ENCODE results near the gene FGF1.

The FGF1 gene

DNA sequence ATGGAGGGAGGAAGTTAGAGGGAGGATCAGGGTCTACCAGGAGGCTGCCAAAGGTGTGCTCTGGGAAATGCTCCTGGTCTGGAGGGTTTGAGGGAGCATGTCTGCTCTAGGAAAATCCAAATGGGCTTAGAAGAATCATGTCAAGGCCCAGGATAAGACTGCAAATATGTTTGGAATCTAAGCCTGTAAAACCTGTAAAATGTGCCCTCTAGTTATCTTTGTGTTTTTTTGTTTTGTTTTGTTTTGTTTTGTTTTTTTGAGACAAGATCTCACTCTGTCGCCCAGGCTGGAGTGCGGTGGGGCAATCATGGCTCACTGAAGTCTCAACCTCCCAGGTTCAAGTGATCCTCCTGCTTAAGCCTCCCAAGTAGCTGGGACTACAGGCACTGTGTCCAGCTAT, 135.4 kb downstream of the FGF1 start:
- H3K27ac ChIP-seq: no peak overlapping the region
- peaks cover 31 to 50% (median 40%) of the 10 kb centered on the region in 10 experiments for H3K4me1 ChIP-seq
- peaks cover 19 to 34% (median 25%) of the 10 kb centered on the region in 11 experiments for H3K27me3 ChIP-seq
- H3K36me3 ChIP-seq: no peaks in the 10 kb centered on the region
- no peaks in the 10 kb centered on the region for H4K20me1 ChIP-seq
- no peak for TF ChIP-seq Cebpa-rat (IDR thresholded peaks at IDR 0.05)
- no peak overlapping the region for H3K4me3 ChIP-seq
- H3K9ac ChIP-seq: no peak overlapping the region
- H3K4me2 ChIP-seq: peak overlapping the region in 1 of 11 experiments; percentile 85; a peak in 1 of 22 replicates
- H3K9me3 ChIP-seq (replicated peaks in 1 of 11): no peaks in the 10 kb centered on the region

DNA sequence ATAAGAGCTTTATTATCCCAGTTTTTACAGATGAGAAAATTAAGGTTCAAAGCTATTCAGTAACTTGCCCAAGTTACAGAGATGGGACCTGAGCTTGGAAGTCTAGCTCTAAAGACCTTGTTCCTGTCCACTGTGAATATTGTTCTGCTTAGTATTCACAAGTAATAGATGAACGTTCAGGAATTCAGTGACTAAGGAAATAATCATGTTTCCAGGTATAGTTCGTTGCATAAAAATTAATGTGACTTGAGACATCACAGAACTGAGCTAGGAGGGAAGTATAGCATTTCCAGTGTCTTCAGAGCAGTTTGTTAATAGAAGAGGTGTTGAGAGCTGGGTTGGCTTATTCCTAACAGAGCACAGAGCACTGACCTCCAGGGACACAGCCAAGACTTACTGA, 136.1 kb downstream of the FGF1 start:
- H3K4me2 ChIP-seq: no peak overlapping the region
- no peak overlapping the region for H3K4me3 ChIP-seq
- H3K9ac ChIP-seq: no peak overlapping the region
- H3K27me3 ChIP-seq: peaks cover 19 to 34% (median 25%) of the 10 kb centered on the region in 11 experiments
- no peaks in the 10 kb centered on the region for H3K9me3 ChIP-seq (replicated peaks in 1 of 11)
- no peak for TF ChIP-seq Cebpa-rat (IDR thresholded peaks at IDR 0.05)
- no peak overlapping the region for H3K27ac ChIP-seq
- H3K4me1 ChIP-seq: peaks cover 31 to 56% (median 45%) of the 10 kb centered on the region in 10 experiments
- H3K36me3 ChIP-seq: no peaks in the 10 kb centered on the region
- H4K20me1 ChIP-seq: no peaks in the 10 kb centered on the region

DNA sequence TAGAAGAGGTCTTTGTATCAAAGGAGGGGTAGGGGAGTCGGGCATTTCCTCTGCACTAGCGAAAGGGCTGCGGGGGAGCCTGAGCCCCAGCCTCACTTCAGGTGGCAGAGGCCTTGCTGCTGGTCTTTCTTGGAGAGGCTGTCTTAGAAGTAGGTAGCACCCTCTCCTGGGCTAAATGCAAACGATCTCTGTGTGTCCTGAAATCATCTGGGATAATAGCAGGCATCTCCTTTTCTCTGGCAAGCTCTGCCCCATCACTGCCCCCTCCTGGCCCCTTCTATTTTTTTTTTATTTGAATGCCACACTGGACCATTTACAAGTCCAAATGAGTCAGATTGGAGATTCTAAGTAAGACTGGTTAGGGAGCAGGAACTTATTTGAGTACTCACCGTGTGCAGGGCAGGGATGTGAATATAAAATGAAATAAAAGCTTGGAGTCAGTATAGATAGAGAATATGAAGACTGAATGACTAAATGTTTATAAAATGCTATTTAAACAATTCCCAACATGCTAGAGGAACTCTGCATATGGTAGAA, 137.1 kb downstream of the FGF1 start:
- H3K9ac ChIP-seq: no peak overlapping the region; a peak in 1 of 22 replicates
- no peaks in the 10 kb centered on the region for H4K20me1 ChIP-seq
- no peaks in the 10 kb centered on the region for H3K36me3 ChIP-seq
- no peak overlapping the region for H3K27ac ChIP-seq
- no peak overlapping the region for H3K4me3 ChIP-seq
- H3K4me1 ChIP-seq: peaks cover 31 to 60% (median 45%) of the 10 kb centered on the region in 10 experiments
- peak overlapping the region; percentile 40 to 70 (median 54) for H3K4me2 ChIP-seq
- no peaks in the 10 kb centered on the region for H3K9me3 ChIP-seq (replicated peaks in 1 of 11)
- no peak for TF ChIP-seq Cebpa-rat (IDR thresholded peaks at IDR 0.05)
- H3K27me3 ChIP-seq: peaks cover 19 to 34% (median 25%) of the 10 kb centered on the region in 11 experiments

DNA sequence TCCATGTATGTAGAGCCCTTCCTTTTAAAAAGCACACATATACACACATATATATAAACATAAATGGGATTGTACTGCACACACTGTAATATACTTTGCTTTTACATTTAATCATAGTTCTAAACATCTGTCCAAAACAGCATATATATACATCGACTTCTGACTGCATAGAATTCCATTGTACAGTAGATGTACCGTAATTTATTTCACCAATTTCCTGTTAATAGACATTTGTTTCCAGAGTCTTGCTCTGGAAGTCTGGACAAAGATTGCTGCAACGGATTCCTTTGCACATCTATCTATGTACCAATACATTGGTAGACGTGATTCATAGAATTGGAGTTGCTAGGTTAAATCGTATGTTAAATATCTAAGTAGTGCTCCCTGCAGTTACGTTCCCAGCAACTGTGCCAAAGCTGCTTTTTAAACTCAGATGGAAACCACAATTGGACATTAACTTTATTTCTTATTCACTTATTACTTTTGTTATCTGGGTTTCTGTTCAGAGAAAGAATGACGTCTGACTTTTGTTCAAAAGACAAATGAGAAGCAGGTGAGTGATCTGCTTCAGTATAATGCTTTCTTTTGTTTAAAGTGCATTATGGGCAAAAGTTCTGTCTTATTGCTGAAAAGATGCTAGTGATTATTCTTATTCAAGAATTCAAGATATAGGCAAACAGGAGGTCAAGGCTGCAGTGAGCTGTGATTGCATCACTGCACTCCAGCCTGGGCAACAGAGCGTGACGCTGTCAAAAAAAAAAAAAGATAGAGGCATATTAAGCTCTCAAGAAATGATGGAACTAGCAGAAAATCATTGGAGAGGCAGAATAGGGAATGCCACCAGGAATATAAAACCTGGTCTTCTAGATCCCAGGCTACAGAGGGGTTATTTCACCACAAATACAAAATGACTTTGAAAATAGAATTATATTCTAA, 138.2 kb downstream of the FGF1 start:
- Histone ChIP-seq H3K9me3 (replicated peaks in 1 of 11) (no peaks in the 10 kb centered on the region), H3K4me3 (no peak overlapping the region), H3K4me1 (peaks cover 31 to 65% (median 45%) of the 10 kb centered on the region in 10 experiments), H3K4me2 (peak overlapping the region in 10 of 11 experiments; percentile 40 to 70 (median 58); a peak in 21 of 22 replicates), H3K27ac (no peak overlapping the region), H4K20me1 (no peaks in the 10 kb centered on the region), H3K27me3 (peaks cover 19 to 28% (median 25%) of the 10 kb centered on the region in 11 experiments), H3K36me3 (no peaks in the 10 kb centered on the region), H3K9ac (no peak overlapping the region)
- peak in 7 of 11 experiments; percentile 36 to 74 (median 64); a peak in 11 of 22 replicates for TF ChIP-seq Cebpa-rat (IDR thresholded peaks at IDR 0.05)

DNA sequence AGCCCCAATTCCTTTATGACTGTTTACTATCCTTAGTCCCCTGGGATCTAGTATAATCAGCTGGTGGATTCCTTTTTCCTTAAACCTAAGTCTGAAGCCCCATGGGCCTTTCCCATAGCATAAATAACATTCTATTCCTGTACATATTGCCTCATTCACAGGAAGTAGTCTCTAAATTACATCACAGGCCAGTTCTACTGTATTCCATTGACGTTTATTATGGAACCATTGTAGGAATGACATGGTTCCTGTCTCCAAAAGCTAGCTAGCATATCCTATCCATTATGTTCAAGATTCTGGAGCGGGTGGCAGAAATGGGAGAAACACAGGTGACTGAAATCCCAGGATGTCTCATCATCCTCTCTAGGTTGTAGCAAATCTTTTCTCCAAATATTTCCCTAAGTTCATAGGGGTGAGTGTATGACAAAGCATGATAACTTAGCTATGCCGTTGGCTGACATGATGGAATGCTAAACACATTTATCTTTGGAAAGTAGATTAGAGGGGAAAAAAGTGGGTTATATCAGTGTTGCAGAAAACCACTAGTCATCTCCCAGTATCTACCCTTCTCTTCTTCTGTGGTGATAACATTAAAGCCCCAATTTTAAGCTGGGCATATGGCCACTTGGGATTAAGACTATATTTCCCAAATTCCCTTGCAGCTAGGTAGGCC, 140.1 kb downstream of the FGF1 start:
- Histone ChIP-seq H3K27ac (peak overlapping the region in 1 of 11 experiments; percentile 10; a peak in 2 of 22 replicates), H3K9ac (no peak overlapping the region), H4K20me1 (no peaks in the 10 kb centered on the region), H3K4me1 (peaks cover 36 to 73% (median 51%) of the 10 kb centered on the region in 10 experiments), H3K36me3 (no peaks in the 10 kb centered on the region), H3K4me2 (peak overlapping the region in 9 of 11 experiments; percentile 22 to 72 (median 49); a peak in 18 of 22 replicates), H3K4me3 (no peak overlapping the region), H3K27me3 (peaks cover 6 to 9% (median 7%) of the 10 kb centered on the region in 11 experiments), H3K9me3 (replicated peaks in 1 of 11) (no peaks in the 10 kb centered on the region)
- TF ChIP-seq Cebpa-rat (IDR thresholded peaks at IDR 0.05): no peak

DNA sequence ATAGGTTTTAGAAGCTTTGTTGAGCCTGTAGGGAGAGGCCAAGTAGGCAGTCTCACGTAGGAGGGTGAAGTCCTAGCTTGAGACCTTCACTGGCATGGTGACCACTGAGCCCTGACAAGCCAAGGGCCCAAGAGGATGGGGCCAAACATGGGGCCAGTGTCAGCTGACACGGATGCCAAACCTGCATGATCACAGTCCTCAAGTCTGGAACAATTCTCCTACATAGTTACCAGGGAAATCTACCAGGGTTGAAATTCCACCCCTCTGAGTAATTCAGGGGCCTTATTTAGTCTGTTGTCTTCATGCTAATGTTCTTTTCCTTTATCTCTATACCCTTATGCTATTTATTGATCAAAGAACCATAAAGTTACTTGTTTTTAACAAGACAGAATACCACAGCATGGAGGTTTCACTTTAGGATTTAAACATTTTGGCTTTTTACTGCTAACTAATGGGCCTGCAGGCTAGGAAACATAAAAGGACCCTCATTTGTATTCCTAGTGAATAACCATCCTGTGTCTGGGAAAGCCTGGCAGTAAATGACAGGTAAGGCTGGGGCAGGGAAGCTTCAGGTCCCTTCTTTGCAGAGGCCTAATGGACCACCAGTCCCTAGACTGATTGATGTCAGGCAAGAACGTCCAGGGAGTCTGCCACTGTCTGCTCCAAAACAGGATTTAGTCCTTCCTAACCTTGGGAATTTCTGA, 140.8 kb downstream of the FGF1 start:
- peaks cover 42 to 78% (median 57%) of the 10 kb centered on the region in 10 experiments for H3K4me1 ChIP-seq
- TF ChIP-seq Cebpa-rat (IDR thresholded peaks at IDR 0.05): no peak
- H3K36me3 ChIP-seq: no peaks in the 10 kb centered on the region
- no peaks in the 10 kb centered on the region for H3K9me3 ChIP-seq (replicated peaks in 1 of 11)
- H3K4me2 ChIP-seq: peak overlapping the region in 9 of 11 experiments; percentile 22 to 72 (median 49); a peak in 18 of 22 replicates
- H3K9ac ChIP-seq: no peak overlapping the region
- H3K27ac ChIP-seq: peak overlapping the region in 1 of 11 experiments; percentile 10; a peak in 2 of 22 replicates
- H3K4me3 ChIP-seq: no peak overlapping the region
- no peaks in the 10 kb centered on the region for H4K20me1 ChIP-seq
- H3K27me3 ChIP-seq: peaks cover 0 to 2% (median 0%) of the 10 kb centered on the region in 11 experiments; a peak in 6 of 22 replicates

DNA sequence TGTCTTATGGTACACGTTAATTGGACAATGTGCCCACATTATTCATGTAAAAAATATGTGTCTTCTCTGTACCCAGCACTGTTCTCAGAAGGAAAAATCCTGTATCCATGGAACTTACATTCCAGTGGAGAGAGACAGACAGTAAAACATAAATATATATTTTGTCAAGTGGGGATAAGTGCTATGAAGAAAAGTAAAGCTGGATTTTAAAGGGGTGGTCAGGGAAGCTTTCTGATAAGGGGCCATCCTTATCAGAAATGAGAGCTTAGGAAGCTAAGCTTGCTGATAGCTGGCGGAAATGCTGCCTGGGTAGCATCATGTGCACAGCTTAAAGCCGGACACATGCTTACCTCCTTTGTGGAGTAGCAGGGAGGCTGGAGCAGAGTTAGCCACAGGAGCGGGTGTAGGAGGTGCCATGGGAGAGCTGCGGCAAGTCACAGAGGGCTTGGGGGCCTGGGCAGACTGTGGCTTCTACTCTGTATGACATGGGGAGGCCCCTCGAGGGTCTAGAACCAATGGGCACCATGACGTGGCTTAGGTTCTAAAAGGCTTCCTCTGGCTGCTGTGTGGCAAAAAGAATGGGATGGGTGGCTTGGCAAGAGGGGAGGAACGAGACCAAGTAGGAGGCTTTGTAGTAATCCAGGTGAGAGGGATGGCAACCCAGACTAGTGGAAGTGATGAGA, 141.7 kb downstream of the FGF1 start:
- Histone ChIP-seq H3K9me3 (replicated peaks in 1 of 11) (no peaks in the 10 kb centered on the region), H3K36me3 (no peaks in the 10 kb centered on the region), H3K4me1 (peaks cover 38 to 84% (median 60%) of the 10 kb centered on the region in 10 experiments), H3K4me3 (no peak overlapping the region), H3K27me3 (no peaks in the 10 kb centered on the region), H4K20me1 (no peaks in the 10 kb centered on the region), H3K27ac (no peak overlapping the region), H3K4me2 (no peak overlapping the region), H3K9ac (no peak overlapping the region)
- TF ChIP-seq Cebpa-rat (IDR thresholded peaks at IDR 0.05): no peak

DNA sequence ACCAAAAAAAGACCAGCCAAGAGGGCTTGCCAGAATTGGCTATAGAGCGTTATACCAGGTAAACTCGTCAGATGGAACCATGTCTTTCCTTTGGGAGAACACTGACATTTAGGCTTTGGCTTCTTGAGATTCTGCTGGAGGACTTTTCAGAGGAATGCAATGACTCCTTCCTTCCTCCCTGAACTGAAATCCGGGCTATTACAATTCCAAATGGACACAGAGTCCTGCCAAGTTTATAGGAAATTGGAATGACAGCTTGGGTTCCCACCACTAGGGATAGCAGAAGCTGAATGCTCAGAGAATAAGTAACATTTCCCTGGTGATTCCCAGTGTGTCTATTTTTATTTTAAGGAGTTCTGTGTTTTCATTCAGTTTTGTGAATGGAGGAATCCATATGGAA, 143.0 kb downstream of the FGF1 start:
- Histone ChIP-seq H3K9ac (no peak overlapping the region), H3K4me1 (peaks cover 25 to 84% (median 56%) of the 10 kb centered on the region in 10 experiments), H3K27me3 (no peaks in the 10 kb centered on the region), H3K27ac (no peak overlapping the region), H3K4me3 (no peak overlapping the region), H3K9me3 (replicated peaks in 1 of 11) (no peaks in the 10 kb centered on the region), H4K20me1 (no peaks in the 10 kb centered on the region), H3K36me3 (no peaks in the 10 kb centered on the region), H3K4me2 (peak overlapping the region in 6 of 11 experiments; percentile 13 to 81 (median 42); a peak in 7 of 22 replicates)
- TF ChIP-seq Cebpa-rat (IDR thresholded peaks at IDR 0.05): no peak
